GM12878 (cell line): ENCODE measurements around the gene SLC43A1. TPM values are rescaled to one million over a fixed set of nuclear protein-coding genes. Genes with fewer than 3 reads are reported as not detected.

Source experiments
- ATAC-seq: fragments of 200-7000 bp; cut with Tn5 transposase; 3 replicates; pipeline ENCODE4 v1.9.1; 2020; ENCODE audit warnings: mild to moderate bottlenecking, moderate library complexity
- BruUV-seq: library from RNA; stranded (reverse); fragments of 400-500 nt; replicated peaks from 2 replicates; lab custom pipeline; 2021; lab: Mats Ljungman, UMichigan
- CTCF ChIA-PET: fragments of 300-600 bp; sonication (Branson Sonifier 250); formaldehyde crosslinking; extraction: SDS; loops from one replicate; lab custom pipeline; 2021; ENCODE audit warnings: inconsistent platforms; lab: Yijun Ruan, JAX
- POLR2A ChIA-PET: fragments of 350-600 bp; formaldehyde crosslinking; extraction: SDS; loops from one replicate; lab custom pipeline; 2021; ENCODE audit warnings: inconsistent platforms; lab: Charles Lee
- RAD21 ChIA-PET: fragments of 300-600 bp; sonication (Branson Sonifier 250); formaldehyde crosslinking; loops from one replicate; lab custom pipeline; 2023; ENCODE audit warnings: antibody characterized with exemption; ENCODE audit not compliant: unreplicated experiment; lab: Charles Lee
- SMC1A ChIA-PET: fragments of 300-600 bp; sonication (Branson Sonifier 250); formaldehyde crosslinking; loops from one replicate; lab custom pipeline; 2023; ENCODE audit not compliant: unreplicated experiment, uncharacterized antibody; lab: Charles Lee
- DNase-seq: peaks from one replicate; pipeline ENCODE4 v3.0.0-alpha.2; 2011; ENCODE audit warnings: low read depth, low spot score
- FAIRE-seq: peaks from 3 replicates; lab custom pipeline; 2011; peaks lifted over from hg19 to GRCh38; lab: Jason Lieb, UNC
- H2AFZ ChIP-seq: 2 replicates; pipeline ENCODE4 v1.6.0; 2011; ENCODE audit warnings: low read depth, low read length, control low read depth; ENCODE audit not compliant: control insufficient read depth
- H3K27ac ChIP-seq: 2 replicates; pipeline ENCODE4 v1.5.1; 2011; ENCODE audit warnings: control low read depth; ENCODE audit not compliant: control insufficient read depth, insufficient read depth
- H3K27me3 ChIP-seq, 2 experiments: replicated peaks in 1 of 2; 2 replicates each; pipeline versions ENCODE4 v1.6.0 to v1.6.1; 2011; ENCODE audit warnings: low read length in 1 of 2; ENCODE audit not compliant: control insufficient read depth in 2 of 2, insufficient read depth in 2 of 2
- H3K36me3 ChIP-seq, 2 experiments: 2 replicates each; pipeline ENCODE4 v1.5.1; 2011; ENCODE audit warnings: low read length in 1 of 2; ENCODE audit not compliant: control insufficient read depth in 2 of 2, insufficient read depth in 2 of 2
- H3K4me1 ChIP-seq: 2 replicates; pipeline ENCODE4 v1.6.1; 2011; ENCODE audit warnings: mild to moderate bottlenecking, low read length, moderate library complexity, mixed read lengths; ENCODE audit not compliant: control insufficient read depth, insufficient read depth
- H3K4me2 ChIP-seq: 2 replicates; pipeline ENCODE4 v1.6.0; 2011; ENCODE audit warnings: control low read depth; ENCODE audit not compliant: control insufficient read depth, insufficient read depth
- H3K4me3 ChIP-seq: fragments of 200-600 bp; sonication (generic); 2 replicates; pipeline ENCODE4 v1.5.1; 2016
- H3K79me2 ChIP-seq: 2 replicates; pipeline ENCODE4 v1.6.0; 2011; ENCODE audit warnings: low read length; ENCODE audit not compliant: control insufficient read depth, insufficient read depth
- H3K9ac ChIP-seq: 2 replicates; pipeline ENCODE4 v1.8.0; 2011; ENCODE audit warnings: low read length, control low read depth, mixed read lengths; ENCODE audit not compliant: control insufficient read depth, insufficient read depth
- H3K9me3 ChIP-seq: replicated peaks from 3 replicates; pipeline ENCODE4 v1.5.1; 2011; ENCODE audit warnings: mild to moderate bottlenecking, low read length; ENCODE audit not compliant: control insufficient read depth, insufficient read depth
- H4K20me1 ChIP-seq: 2 replicates; pipeline ENCODE4 v1.6.0; 2011; ENCODE audit not compliant: control insufficient read depth, insufficient read depth
- POU2F2 ChIP-seq: IDR thresholded peaks from 3 replicates; pipeline ENCODE4 v1.6.1; 2011; ENCODE audit warnings: low read depth, mild to moderate bottlenecking, low read length, borderline replicate concordance
- PRDM15 ChIP-seq: fragments of 450-650 bp; formaldehyde crosslinking; IDR thresholded peaks from 2 replicates; pipeline ENCODE4 v1.4.0; 2020; ENCODE audit warnings: mild to moderate bottlenecking, moderate library complexity
- ZBTB11 ChIP-seq: fragments of 450-650 bp; formaldehyde crosslinking; IDR thresholded peaks from 2 replicates; pipeline ENCODE4 v1.5.0; 2022; ENCODE audit warnings: mild to moderate bottlenecking, missing genetic modification characterization
- ZBTB4 ChIP-seq: fragments of 450-650 bp; formaldehyde crosslinking; IDR thresholded peaks from 2 replicates; pipeline ENCODE4 v1.4.0; 2022; ENCODE audit warnings: mild to moderate bottlenecking, moderate library complexity
- WGBS: methylation state at CpG from one replicate; pipeline ENCODE4 v1.1.6; 2016; ENCODE audit warnings: low lambda C conversion rate; ENCODE audit not compliant: insufficient replicate concordance, insufficient coverage; ENCODE audit errors: missing lambda C conversion rate; 5-methylcytosine and 5-hydroxymethylcytosine counted together
- in situ Hi-C: fragments of 300-500 bp; cut with MboI; formaldehyde crosslinking; loops from 9 replicates; pipeline ENCODE4 v1.14.3; 2018; ENCODE audit warnings: mixed read lengths
- intact Hi-C: fragments of 100-400 bp; cut with micrococcal nuclease; formaldehyde crosslinking; loops from one replicate; pipeline ENCODE4 v1.14.2; 2022; ENCODE audit not compliant: unreplicated experiment
- polyA plus RNA-seq, 11 experiments: library from polyadenylated mRNA; depleted of rRNA in 4 of 11; unstranded in 6 of 11; stranded (reverse) in 5 of 11; fragments of >200 nt; fragmentation: Nextera tagmentation in 4 of 11; fragmentation: Illumina TruSeq in 1 of 11; extraction: Ambion mirVana in 4 of 11; extraction: Trizol in 1 of 11; gene quantifications; 1 replicate in 1 of 11; 2 replicates in 10 of 11; pipeline versions ENCODE4 v1.2.1 to v1.2.3, GENCODE V29; 2011 to 2016; ENCODE audit warnings: inconsistent platforms in 2 of 11, missing spikeins in 2 of 11, low read depth in 1 of 11
- total RNA-seq, 4 experiments: library from RNA; depleted of rRNA in 3 of 4; stranded (reverse); fragments of >200 nt in 3 of 4; fragmentation: Illumina TruSeq in 1 of 4; extraction: Trizol in 1 of 4; gene quantifications; 2 replicates each; pipeline versions ENCODE4 v1.2.1 to v1.2.3, GENCODE V29; 2013 to 2021
- TF ChIP-seq, protein P1 (sequence below): fragments of 450-650 bp; IDR thresholded peaks from 2 replicates; pipeline ENCODE4 v1.6.1; 2017; ENCODE audit warnings: mild to moderate bottlenecking

The SLC43A1 gene
- total and polyA plus RNA-seq, 10 of the 15 experiments (the other 5 are each of a cell fraction or from before 2014, with no cell fraction given): 1.0 to 17.8 (median 12.6) TPM

DNA sequence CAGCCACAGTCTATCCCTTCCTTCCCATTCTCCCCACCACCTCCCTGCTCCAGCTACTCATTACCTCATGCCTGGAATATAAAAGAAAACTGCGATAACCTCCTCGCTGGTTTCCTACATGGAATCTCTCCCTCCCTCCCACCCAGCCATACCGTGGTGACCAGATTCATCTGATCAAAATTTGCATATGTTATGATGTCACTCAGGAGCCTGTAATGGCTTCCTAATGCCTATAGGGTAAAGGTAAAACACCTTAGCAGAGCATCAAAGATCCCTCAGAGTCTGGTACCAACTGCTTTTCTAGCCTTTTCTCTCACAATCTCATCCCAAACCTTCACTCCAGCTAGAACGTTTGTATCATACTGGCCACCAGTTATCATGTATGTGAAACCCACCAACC lies 35.6 kb downstream of the SLC43A1 start:
- no TSS peak for BruUV-seq
- ChIA-PET RAD21 (interaction anchor here (0.6 to 5.4 kb wide), 3 partner anchors 23 to 134 kb away, joined by 3 to 79 read pairs (median 15); no protein-coding TSS in a partner anchor), POLR2A (no interaction called here), CTCF (interaction anchor here (0.6 to 9.4 kb wide), 13 partner anchors 11 to 549 kb away, joined by 3 to 321 read pairs (median 13); partner anchors contain the start of genes RTN4RL2 and TIMM10), SMC1A (interaction anchor here (0.5 to 7.9 kb wide), 6 partner anchors 16 to 165 kb away, joined by 3 to 95 read pairs (median 4); no protein-coding TSS in a partner anchor)
- peaks cover 26% of the 10 kb centered on the region for H3K4me1 ChIP-seq
- DNase-seq (no peak), ATAC-seq (no peak), FAIRE-seq (no peak)
- no peaks in the 10 kb centered on the region for H3K79me2 ChIP-seq
- no peak for TF ChIP-seq POU2F2
- TF ChIP-seq, protein P1, sequence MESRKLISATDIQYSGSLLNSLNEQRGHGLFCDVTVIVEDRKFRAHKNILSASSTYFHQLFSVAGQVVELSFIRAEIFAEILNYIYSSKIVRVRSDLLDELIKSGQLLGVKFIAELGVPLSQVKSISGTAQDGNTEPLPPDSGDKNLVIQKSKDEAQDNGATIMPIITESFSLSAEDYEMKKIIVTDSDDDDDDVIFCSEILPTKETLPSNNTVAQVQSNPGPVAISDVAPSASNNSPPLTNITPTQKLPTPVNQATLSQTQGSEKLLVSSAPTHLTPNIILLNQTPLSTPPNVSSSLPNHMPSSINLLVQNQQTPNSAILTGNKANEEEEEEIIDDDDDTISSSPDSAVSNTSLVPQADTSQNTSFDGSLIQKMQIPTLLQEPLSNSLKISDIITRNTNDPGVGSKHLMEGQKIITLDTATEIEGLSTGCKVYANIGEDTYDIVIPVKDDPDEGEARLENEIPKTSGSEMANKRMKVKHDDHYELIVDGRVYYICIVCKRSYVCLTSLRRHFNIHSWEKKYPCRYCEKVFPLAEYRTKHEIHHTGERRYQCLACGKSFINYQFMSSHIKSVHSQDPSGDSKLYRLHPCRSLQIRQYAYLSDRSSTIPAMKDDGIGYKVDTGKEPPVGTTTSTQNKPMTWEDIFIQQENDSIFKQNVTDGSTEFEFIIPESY: no peak
- no peak for TF ChIP-seq ZBTB11
- no peak for TF ChIP-seq ZBTB4 (CRISPR knock-in tag)
- TF ChIP-seq PRDM15: no peak
- no peaks in the 10 kb centered on the region for H4K20me1 ChIP-seq
- in situ Hi-C loops (loop anchor here (5.0 to 25.0 kb wide), 2 partner anchors 133 to 643 kb away; no protein-coding TSS in a partner anchor), intact Hi-C loops (loop anchor here (1.0 to 5.0 kb wide), 2 partner anchors 23 to 53 kb away; partner anchors contain the start of gene SLC43A3)
- no peaks in the 10 kb centered on the region for H3K27me3 ChIP-seq
- no peak overlapping the region for H3K4me3 ChIP-seq
- no peak overlapping the region for H3K27ac ChIP-seq
- H3K36me3 ChIP-seq: no peaks in the 10 kb centered on the region; a peak in 1 of 4 replicates
- no peak overlapping the region for H3K4me2 ChIP-seq
- WGBS: 81% methylated on average over 3 of the region's 4 CpGs
- H3K9ac ChIP-seq: no peak overlapping the region
- no peak overlapping the region for H2AFZ ChIP-seq
- H3K9me3 ChIP-seq: no peaks in the 10 kb centered on the region
